HepG2 (cell line): Measurements from ENCODE around the gene KRTAP3-3. TPM values are rescaled to one million over a fixed set of nuclear protein-coding genes. Genes with fewer than 3 reads are reported as not detected.

Experiments
- ADNP ChIP-seq: sonication (generic); formaldehyde crosslinking; IDR thresholded peaks from 2 replicates; pipeline ENCODE4 v1.4.0; 2020; ENCODE audit warnings: missing genetic modification reagents
- DNMT3B ChIP-seq: conservative IDR thresholded peaks from 2 replicates; pipeline ENCODE4 v1.6.1; 2016; ENCODE audit warnings: missing biosample characterization, control low read depth
- FIP1L1 ChIP-seq: fragments of 200-400 bp; formaldehyde crosslinking; IDR thresholded peaks from 2 replicates; pipeline ENCODE4 v1.6.1; 2018; ENCODE audit warnings: low read depth, mild to moderate bottlenecking, low read length, moderate library complexity, borderline replicate concordance; ENCODE audit not compliant: insufficient read depth
- KLF6 ChIP-seq: IDR thresholded peaks from 2 replicates; pipeline ENCODE4 v1.8.0; 2016; ENCODE audit warnings: missing biosample characterization, missing genetic modification reagents
- MZF1 ChIP-seq: sonication (generic); formaldehyde crosslinking; IDR thresholded peaks from 2 replicates; pipeline ENCODE4 v1.8.1; 2023; ENCODE audit warnings: mild to moderate bottlenecking, missing genetic modification reagents, borderline replicate concordance
- NFRKB ChIP-seq: fragments of 450-650 bp; IDR thresholded peaks from 2 replicates; pipeline ENCODE4 v1.6.1; 2017
- NONO ChIP-seq, 2 experiments: fragments of 450-650 bp in 1 of 2; sonication (generic) in 1 of 2; formaldehyde crosslinking in 1 of 2; IDR thresholded peaks in 1 of 2; conservative IDR thresholded peaks in 1 of 2; 2 replicates each; pipeline versions ENCODE4 v1.6.1 to v1.8.0; 2017 to 2022; ENCODE audit warnings: mild to moderate bottlenecking in 1 of 2, missing genetic modification reagents in 1 of 2, moderate library complexity in 1 of 2
- NRL ChIP-seq: sonication (generic); formaldehyde crosslinking; IDR thresholded peaks from 2 replicates; pipeline ENCODE4 v1.5.0; 2020; ENCODE audit warnings: missing genetic modification reagents, mild to moderate bottlenecking, moderate library complexity, borderline replicate concordance
- SP5 ChIP-seq: IDR thresholded peaks from 2 replicates; pipeline ENCODE4 v1.6.1; 2016; ENCODE audit warnings: low read depth, borderline replicate concordance
- TARDBP ChIP-seq: sonication (generic); formaldehyde crosslinking; IDR thresholded peaks from 2 replicates; pipeline ENCODE4 v1.8.0; 2022; ENCODE audit warnings: mild to moderate bottlenecking, missing genetic modification reagents
- TBL1XR1 ChIP-seq: fragments of 150-350 bp; IDR thresholded peaks from 2 replicates; pipeline ENCODE4 v1.6.1; 2014; ENCODE audit warnings: borderline replicate concordance, low read length; ENCODE audit not compliant: partially characterized antibody
- TCF7L2 ChIP-seq: IDR thresholded peaks from 2 replicates; pipeline ENCODE4 v1.6.1; 2011; ENCODE audit warnings: mild to moderate bottlenecking, low read depth, low read length, moderate library complexity
- TEAD2 ChIP-seq: sonication (generic); formaldehyde crosslinking; IDR thresholded peaks from 2 replicates; pipeline ENCODE4 v1.9.0; 2021; ENCODE audit warnings: missing genetic modification reagents
- TP53 ChIP-seq: sonication (generic); formaldehyde crosslinking; conservative IDR thresholded peaks from 2 replicates; pipeline ENCODE4 v1.4.0; 2020; ENCODE audit warnings: missing genetic modification reagents
- TSC22D2 ChIP-seq: sonication (generic); formaldehyde crosslinking; IDR thresholded peaks from 2 replicates; pipeline ENCODE4 v1.5.1; 2020; ENCODE audit warnings: missing genetic modification reagents, mild to moderate bottlenecking, borderline replicate concordance
- U2AF2 ChIP-seq: fragments of 200-400 bp; formaldehyde crosslinking; IDR thresholded peaks from 2 replicates; pipeline ENCODE4 v1.6.1; 2017; ENCODE audit warnings: low read depth, mild to moderate bottlenecking, low read length
- ZNF460 ChIP-seq: sonication (generic); formaldehyde crosslinking; IDR thresholded peaks from 2 replicates; pipeline ENCODE4 v1.5.1; 2020; ENCODE audit warnings: missing genetic modification reagents, mild to moderate bottlenecking, borderline replicate concordance
- ZNF468 ChIP-seq: sonication (generic); formaldehyde crosslinking; IDR thresholded peaks from 2 replicates; pipeline ENCODE4 v1.8.0; 2022; ENCODE audit warnings: mild to moderate bottlenecking, moderate library complexity, missing genetic modification reagents
- ZNF547 ChIP-seq: sonication (generic); formaldehyde crosslinking; IDR thresholded peaks from 2 replicates; pipeline ENCODE4 v1.5.1; 2020; ENCODE audit warnings: mild to moderate bottlenecking, missing genetic modification reagents
- ZNF570 ChIP-seq: sonication (generic); formaldehyde crosslinking; IDR thresholded peaks from 2 replicates; pipeline ENCODE4 v1.4.0; 2020; ENCODE audit warnings: mild to moderate bottlenecking, missing genetic modification reagents, borderline replicate concordance
- ZNF83 ChIP-seq: sonication (generic); formaldehyde crosslinking; IDR thresholded peaks from 2 replicates; pipeline ENCODE4 v1.4.0; 2020; ENCODE audit warnings: missing genetic modification reagents, mild to moderate bottlenecking, borderline replicate concordance
- polyA plus RNA-seq, 8 experiments: library from polyadenylated mRNA; depleted of rRNA in 3 of 8; stranded (reverse) in 7 of 8; unstranded in 1 of 8; fragments of >200 nt; fragmentation: Illumina TruSeq in 4 of 8; extraction: Trizol in 4 of 8; gene quantifications; 2 replicates each; pipeline versions ENCODE4 v1.2.1 to v1.2.3, GENCODE V29; 2011 to 2016; ENCODE audit warnings: low read depth in 4 of 8, missing spikeins in 1 of 8, mixed read lengths in 1 of 8; ENCODE audit not compliant: insufficient read depth in 1 of 8
- total RNA-seq, 5 experiments: library from RNA; depleted of rRNA; stranded (reverse); fragments of >200 nt; fragmentation: Illumina TruSeq; extraction: Trizol; gene quantifications; 2 replicates each; pipeline ENCODE4 v1.2.3, GENCODE V29; 2016; ENCODE audit warnings: low read depth in 1 of 5
- TF ChIP-seq, protein P1 (sequence below): sonication (generic); formaldehyde crosslinking; IDR thresholded peaks from 2 replicates; pipeline ENCODE4 v1.8.1; 2023; ENCODE audit warnings: mild to moderate bottlenecking, moderate library complexity, missing genetic modification reagents
- TF ChIP-seq, protein P2 (sequence below): sonication (generic); formaldehyde crosslinking; IDR thresholded peaks from 2 replicates; pipeline ENCODE4 v1.8.1; 2023; ENCODE audit warnings: missing genetic modification reagents, inconsistent platforms, borderline replicate concordance
- TF ChIP-seq, protein P3 (sequence below): sonication (generic); formaldehyde crosslinking; IDR thresholded peaks from 2 replicates; pipeline ENCODE4 v1.4.0; 2020; ENCODE audit warnings: low read depth, missing genetic modification reagents

Gene KRTAP3-3
- total and polyA plus RNA-seq, 2 of the 13 experiments (the other 11 are each of a cell fraction or from before 2014, with no cell fraction given) = not detected

DNA sequence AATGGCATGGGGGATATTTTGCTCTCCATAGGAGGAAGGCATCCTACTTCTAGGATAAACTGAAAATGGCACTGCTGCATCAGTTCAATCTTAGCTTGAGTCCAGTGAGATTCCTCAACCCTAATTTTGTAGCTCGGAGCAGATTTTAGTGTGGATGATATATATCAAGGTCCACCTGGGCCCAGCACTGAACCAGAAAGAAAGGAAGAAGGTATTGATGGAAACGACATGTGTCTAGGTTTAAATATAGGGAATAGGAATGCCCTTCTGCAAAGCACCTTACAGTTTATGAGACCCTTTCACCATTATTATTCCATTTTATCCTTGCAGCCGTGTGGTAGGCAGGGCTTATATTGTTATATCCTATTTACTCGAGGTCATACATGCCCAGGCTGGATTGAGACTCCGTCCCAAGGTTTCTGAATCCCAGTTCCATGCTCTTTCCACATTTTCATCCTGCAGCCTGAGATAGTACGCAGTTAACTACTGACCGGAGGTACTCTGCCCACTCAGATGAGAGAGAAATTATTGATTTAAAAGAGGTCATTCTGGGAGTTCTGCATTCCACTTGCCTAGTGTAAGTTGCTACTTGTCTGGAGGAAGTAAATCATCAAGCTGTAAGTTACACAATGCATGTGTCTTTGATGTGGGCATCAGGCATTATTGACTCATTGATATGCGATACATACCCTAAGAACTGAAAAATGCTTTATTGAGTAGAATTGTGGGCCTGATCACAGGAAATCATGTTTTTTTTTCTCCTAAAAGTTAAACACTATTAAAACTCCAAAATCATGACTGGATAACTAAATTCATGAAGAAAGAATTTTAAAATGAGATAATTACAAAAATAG is 37.3 kb downstream of the KRTAP3-3 start (continued):
- TF ChIP-seq ZNF547 (CRISPR knock-in tag) = no peak
- TF ChIP-seq, protein P1, sequence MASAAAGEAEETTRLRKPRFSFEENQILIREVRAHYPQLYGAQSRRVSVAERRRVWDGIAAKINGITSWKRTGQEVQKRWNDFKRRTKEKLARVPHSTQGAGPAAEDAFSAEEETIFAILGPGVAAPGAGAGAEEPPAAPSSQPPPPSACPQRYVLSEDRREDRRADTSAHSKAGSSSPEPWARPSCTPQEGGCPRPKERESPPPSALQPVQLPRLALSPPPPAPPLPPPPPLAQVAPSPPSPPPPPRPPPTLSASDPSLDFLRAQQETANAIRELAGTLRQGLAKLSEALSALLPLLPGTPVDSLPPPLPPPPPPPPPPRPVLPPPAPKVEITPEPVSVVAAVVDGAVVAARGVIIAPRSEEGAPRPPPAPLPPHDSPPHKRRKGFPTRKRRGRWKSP (CRISPR knock-in tag) = peak; percentile 75; the same call in 1 of the 2 replicates
- peak; percentile 68; the same call in 1 of the 2 replicates for TF ChIP-seq TP53
- peak; percentile 87; the same call in 1 of the 2 replicates for TF ChIP-seq DNMT3B (CRISPR knock-in tag)
- peak; percentile 84 for TF ChIP-seq SP5
- TF ChIP-seq, protein P2, sequence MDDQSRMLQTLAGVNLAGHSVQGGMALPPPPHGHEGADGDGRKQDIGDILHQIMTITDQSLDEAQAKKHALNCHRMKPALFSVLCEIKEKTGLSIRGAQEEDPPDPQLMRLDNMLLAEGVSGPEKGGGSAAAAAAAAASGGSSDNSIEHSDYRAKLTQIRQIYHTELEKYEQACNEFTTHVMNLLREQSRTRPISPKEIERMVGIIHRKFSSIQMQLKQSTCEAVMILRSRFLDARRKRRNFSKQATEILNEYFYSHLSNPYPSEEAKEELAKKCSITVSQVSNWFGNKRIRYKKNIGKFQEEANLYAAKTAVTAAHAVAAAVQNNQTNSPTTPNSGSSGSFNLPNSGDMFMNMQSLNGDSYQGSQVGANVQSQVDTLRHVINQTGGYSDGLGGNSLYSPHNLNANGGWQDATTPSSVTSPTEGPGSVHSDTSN (CRISPR knock-in tag) = no peak
- no peak for TF ChIP-seq ZNF570 (CRISPR knock-in tag)
- TF ChIP-seq NFRKB = no peak
- no peak for TF ChIP-seq NONO (IDR thresholded peaks at IDR 0.05)
- TF ChIP-seq NONO (CRISPR knock-in tag; conservative IDR thresholded peaks at IDR 0.05) = peak; percentile 83
- no peak for TF ChIP-seq MZF1
- TF ChIP-seq TCF7L2 = peak; percentile 99
- TF ChIP-seq TEAD2 (CRISPR knock-in tag) = no peak
- no peak for TF ChIP-seq ADNP (CRISPR knock-in tag)
- TF ChIP-seq KLF6 = peak; percentile 74; the same call in 1 of the 2 replicates
- TF ChIP-seq ZNF83 (CRISPR knock-in tag) = no peak
- 0 out of 2 replicates have a peak, but pooled peaks have one; percentile 78 for TF ChIP-seq TSC22D2
- peak; percentile 94 for TF ChIP-seq TBL1XR1
- TF ChIP-seq ZNF460 (CRISPR knock-in tag) = no peak; the same call in 1 of the 2 replicates
- no peak for TF ChIP-seq ZNF468
- no peak for TF ChIP-seq U2AF2
- TF ChIP-seq NRL (CRISPR knock-in tag) = no peak
- TF ChIP-seq, protein P3, sequence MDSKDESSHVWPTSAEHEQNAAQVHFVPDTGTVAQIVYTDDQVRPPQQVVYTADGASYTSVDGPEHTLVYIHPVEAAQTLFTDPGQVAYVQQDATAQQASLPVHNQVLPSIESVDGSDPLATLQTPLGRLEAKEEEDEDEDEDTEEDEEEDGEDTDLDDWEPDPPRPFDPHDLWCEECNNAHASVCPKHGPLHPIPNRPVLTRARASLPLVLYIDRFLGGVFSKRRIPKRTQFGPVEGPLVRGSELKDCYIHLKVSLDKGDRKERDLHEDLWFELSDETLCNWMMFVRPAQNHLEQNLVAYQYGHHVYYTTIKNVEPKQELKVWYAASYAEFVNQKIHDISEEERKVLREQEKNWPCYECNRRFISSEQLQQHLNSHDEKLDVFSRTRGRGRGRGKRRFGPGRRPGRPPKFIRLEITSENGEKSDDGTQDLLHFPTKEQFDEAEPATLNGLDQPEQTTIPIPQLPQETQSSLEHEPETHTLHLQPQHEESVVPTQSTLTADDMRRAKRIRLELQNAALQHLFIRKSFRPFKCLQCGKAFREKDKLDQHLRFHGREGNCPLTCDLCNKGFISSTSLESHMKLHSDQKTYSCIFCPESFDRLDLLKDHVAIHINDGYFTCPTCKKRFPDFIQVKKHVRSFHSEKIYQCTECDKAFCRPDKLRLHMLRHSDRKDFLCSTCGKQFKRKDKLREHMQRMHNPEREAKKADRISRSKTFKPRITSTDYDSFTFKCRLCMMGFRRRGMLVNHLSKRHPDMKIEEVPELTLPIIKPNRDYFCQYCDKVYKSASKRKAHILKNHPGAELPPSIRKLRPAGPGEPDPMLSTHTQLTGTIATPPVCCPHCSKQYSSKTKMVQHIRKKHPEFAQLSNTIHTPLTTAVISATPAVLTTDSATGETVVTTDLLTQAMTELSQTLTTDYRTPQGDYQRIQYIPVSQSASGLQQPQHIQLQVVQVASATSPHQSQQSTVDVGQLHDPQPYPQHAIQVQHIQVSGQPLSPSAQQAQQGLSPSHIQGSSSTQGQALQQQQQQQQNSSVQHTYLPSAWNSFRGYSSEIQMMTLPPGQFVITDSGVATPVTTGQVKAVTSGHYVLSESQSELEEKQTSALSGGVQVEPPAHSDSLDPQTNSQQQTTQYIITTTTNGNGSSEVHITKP (CRISPR knock-in tag) = peak; percentile 88; the same call in 1 of the 2 replicates
- TF ChIP-seq FIP1L1 = no peak
- TF ChIP-seq TARDBP (CRISPR knock-in tag) = peak; percentile 99
